Medulla oblongata (tissue), 1 donor: ENCODE data around the gene CLK4.
A peak's percentile ranks its signal among the peaks of the same experiment; 100 is the strongest.

Experiments
- DNase-seq: peaks from one replicate; pipeline ENCODE4 v3.0.0-alpha.2; 2015; ENCODE audit errors: extremely low spot score

Gene CLK4

DNA sequence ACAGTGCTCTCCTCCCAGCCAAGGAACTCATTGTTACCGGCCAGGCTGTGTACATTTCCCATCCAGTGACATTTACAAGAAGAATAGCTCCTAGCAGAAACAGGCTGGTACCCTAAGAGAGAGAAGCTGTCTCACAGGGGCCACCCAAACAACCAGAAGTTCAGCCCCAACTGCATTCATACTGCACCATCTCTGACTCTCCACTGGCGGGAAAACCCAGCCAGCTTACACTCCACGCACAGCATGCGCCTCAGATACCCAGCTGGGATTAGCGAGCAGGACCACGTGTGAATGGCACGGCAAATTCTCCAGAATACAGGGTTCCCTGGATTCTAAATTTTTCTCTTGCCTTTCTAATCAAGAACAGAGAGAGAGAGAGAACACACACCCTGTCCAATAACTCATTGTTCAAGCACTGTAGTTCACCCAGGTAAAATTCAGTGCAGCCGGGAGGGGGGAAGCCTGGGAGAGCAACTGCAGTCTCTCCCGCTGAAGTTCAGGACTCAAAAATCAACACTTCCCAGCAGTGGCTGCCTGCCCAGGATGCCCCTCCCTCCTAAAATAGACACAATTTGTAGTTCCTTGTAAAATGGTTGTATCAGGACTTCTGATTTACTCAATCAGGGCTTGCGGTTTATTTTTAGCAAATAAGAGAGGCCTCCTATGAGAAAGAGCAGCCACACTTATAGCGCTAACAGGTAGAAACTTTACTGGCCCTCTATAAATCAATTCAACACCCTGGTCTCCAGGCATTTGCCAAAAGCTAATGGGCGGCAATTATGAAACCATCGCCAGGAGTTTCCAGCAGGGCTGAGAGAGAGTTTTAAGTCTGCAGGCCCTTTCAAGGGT, 38.9 kb downstream of the CLK4 start:
- peak; percentile 6 for DNase-seq

DNA sequence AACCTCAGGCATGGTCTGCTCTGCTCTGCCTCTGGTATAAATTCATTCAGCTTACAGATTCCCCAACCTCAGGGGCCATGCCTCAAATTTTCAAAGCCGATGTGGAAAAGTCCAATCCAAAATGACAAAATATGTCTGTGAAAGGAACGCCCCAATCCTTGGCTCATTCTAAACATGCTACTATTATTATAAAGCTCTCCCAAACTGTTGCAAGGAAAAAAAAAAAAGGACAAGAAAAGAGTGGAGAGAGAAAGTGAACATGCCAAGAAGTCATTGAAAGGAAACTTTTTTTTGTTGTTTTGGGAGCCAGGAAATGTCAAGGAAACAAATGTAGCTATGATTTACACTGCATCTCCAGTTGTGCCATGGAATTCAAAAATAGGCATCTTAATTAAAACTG, 40.5 kb downstream of the CLK4 start:
- DNase-seq, result no peak

DNA sequence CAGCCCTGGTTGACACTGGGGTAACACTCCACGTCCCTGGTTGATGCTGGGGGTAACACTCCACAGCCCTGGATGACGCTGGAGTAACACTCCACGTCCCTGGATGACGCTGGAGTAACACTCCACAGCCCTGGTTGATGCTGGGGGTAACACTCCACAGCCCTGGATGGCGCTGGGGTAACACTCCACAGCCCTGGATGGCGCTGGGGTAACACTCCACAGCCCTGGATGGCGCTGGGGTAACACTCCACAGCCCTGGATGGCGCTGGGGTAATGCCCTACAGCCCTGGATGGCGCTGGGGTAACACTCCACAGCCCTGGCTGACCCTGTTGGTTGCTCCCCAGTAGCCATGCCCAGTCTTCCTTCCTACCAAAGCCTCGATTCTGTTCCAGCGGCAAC, 41.4 kb downstream of the CLK4 start:
- DNase-seq, result peak; percentile 72

DNA sequence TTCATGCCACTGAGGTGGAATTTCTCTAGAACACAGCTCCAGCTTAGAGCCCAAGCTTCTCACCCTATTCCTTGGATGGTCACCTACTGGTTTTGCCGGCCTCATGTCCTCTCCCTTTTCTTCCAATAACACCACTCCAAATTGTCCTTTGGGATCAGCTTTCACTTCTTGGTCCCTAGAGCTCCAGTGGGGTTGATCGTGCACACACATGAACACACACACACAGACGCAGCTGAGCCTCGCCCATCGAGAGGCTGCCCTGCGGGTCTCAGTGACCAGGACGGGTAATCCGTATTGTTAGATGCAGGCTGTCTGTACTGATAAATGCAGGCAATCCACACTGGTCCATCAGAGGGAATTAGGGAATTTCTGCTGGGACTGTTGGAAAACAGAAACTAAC, 43.6 kb downstream of the CLK4 start:
- DNase-seq, result no peak

DNA sequence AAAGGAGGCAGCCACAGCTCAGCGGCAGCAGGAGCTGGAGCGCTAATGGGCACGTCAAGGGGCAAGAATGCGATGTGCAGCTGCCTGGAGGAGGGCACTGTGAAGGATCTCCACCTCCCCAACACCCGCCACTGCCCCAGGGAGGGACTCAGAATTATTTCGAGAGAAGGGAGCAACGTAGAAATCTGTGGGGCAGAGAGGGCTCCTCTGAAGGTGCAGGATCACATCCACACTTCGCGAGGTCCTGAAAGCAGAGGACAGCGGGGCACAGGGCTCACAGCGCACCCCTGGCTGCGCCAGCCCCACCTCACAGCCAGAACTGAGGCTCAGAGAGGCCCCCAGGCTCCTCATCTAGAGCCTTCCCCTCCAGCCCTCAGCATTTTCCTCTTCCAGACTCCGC, 44.6 kb downstream of the CLK4 start:
- no peak for DNase-seq

DNA sequence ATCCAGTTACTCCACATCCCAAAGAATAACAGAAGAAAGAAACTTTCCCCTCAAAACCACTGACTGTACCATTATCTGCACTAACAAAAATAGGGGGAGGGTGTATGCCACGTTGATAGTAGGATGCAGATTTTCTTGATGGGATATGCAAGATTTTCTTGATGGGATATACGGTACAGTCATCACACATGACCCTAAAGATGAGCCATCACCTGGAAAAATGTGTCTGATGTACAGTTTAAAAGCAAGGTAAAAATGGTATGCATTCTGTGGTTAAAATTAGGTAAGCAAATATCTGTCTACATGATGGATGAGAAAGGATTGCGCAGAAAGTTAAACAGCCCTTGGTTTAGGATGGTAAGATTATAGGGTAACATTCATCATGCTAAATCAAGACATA, 45.2 kb downstream of the CLK4 start:
- no peak for DNase-seq

DNA sequence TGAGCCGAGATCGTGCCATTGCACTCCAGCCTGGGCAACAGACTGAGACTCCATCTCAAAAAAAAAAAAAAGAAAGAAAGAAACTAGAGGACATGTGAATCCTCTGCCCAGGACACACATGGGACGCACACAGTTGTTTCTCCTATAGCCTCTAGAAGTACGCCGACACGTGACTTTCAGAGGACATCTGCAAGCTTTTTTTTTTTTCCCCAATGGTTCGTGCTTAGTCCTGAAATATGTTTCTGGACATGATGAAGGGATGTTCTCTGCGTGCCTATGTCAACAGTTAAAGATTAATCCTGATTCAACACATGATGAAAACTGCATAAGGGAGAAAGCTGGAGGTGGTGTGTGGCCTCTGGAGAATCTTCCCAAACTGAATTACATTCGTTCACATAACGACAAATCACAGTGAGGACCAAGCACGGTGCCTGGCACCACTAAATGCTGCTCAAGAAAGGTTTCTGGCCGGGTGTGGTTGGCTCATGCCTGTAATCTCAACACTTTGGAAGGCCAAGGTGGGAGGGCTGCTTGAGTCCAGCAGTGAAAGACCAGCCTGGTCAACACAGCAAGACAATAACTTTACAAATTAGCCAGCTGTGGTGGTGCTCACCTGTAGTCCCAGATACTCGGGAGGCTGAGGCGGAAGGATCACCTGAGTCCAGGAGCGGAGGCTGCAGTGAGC, 46.4 kb downstream of the CLK4 start:
- DNase-seq, result no peak

DNA sequence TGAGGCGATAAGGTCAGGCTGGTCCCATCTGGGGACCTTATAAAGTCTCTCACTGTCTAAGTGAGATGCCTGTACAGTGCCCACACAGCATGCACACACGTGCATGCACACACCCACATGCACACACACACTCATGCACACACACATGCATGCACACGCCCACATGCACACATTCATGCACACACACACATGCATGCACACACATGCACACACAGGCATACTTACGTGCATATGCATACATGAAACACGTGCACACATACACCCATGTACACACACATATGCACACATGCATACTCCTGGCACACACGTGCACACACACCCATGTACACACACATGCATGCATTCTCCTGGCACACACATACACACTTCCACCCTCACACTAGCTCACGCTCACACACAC, 48.9 kb downstream of the CLK4 start:
- DNase-seq, result no peak

DNA sequence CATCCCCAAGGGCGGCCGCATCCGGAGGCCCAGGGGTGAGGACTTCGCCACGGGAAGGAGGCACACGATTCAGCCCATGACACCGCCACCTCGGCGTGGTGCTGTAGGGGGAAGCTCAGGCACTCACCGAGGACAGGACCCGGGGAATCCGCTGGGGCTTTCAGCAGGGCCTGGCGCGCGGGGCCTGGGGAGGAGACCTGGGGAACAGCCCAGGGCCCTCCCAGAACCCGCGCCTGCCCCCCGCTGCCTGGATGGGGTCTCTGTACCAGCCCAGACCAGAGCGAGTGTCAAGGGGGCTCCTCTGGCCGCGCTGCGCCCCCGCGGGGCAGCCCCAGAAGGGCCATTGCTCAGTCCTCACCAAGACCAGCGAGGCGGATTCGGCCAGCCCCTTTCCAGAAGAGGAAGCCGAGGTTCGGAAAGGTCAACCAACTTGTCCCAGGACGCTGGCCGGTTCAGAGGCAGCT, 49.4 kb downstream of the CLK4 start:
- DNase-seq, result no peak

DNA sequence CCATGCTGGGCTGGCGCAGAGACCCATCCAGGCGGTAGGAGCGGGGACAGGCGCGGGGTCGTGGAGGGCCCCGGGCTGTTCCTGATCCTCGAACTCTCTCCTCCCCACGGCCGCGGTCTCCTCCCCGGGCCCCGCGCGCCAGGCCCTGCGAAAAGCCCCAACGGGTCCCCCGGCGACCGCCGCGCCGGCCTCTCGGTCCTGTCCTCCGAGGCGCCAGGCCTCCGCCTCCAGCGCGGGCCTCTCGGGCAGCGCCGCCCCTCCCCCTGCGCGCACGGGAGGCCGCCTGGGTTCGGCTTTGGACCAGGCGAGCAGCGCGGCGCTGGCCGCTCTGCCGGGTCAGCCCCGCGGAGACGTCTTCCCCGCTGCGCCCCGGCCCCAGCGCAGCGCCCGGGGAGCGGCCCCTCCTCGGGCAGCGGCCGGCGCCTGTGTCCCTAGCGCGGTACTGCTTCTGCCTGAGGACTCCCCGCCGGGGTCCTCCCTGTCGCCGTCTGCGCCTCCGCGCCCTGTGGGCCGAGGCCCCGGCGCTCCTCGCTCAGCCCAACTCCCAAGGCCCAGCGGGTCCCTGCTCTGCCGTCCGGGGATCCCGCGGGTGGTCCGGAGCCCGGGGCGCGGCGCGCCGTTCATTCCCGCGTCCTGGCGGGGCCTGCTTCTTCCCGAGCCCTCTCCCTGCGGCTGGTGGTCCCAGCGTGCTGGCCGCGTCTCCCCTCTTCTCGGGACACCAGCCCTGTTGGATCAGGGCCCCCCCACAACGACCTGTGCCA, 50.1 kb downstream of the CLK4 start:
- DNase-seq, result no peak

DNA sequence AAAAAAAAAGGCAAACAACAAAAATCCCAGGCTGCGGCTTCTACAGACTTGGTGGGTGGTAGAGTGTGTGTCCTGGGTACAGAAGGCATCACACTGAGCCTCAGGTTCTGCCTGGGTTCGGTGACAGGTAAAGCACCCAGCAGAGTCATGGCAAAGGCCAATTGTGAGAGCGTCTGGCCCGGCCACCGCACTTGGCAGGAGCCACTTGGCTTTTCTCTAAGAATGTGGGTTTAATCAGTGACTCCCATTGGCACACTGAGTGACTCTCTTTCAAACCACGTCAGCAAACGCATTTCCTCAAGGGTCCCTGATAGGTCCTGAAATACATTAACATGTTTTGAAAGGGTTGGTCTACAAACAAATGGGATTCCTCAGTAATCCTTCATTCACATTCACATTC, 53.6 kb downstream of the CLK4 start:
- DNase-seq, result no peak

DNA sequence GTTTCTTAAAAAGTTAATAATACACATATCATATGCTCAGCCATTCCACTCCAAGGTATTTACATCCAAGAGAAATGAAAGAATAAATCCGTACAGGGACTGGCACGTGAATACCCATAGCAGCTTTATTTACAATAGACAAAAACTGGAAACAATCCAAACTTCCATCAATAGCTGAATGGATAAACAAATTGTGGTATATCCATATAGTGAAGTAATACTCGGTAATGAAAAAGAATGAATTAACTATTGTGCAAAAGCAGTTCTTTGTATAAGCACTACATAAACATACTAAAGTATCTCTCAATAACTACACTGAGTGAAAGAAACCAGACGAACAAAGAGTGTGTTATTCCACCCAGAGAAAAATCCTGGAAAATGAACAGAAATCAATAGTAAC, 54.2 kb downstream of the CLK4 start:
- DNase-seq, result no peak

DNA sequence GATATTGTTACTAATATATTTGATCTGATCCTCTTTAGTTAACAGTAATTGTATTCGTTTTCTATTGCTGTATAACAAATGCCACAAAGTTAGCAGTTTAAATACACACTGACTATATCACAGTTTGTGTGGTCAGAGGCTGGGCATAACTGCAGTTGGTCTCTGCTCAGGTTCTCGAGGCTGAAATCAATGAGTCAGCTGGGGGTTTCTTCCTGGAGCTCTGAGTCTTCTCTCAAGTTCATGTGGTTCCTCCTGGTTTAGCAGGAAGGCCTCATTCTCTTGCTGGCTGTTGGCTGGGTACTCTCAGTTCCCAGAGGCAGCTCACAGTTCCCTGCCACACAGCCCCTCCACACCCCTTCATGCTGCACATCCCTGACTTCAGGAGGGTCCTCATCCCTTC, 57.4 kb downstream of the CLK4 start:
- no peak for DNase-seq

DNA sequence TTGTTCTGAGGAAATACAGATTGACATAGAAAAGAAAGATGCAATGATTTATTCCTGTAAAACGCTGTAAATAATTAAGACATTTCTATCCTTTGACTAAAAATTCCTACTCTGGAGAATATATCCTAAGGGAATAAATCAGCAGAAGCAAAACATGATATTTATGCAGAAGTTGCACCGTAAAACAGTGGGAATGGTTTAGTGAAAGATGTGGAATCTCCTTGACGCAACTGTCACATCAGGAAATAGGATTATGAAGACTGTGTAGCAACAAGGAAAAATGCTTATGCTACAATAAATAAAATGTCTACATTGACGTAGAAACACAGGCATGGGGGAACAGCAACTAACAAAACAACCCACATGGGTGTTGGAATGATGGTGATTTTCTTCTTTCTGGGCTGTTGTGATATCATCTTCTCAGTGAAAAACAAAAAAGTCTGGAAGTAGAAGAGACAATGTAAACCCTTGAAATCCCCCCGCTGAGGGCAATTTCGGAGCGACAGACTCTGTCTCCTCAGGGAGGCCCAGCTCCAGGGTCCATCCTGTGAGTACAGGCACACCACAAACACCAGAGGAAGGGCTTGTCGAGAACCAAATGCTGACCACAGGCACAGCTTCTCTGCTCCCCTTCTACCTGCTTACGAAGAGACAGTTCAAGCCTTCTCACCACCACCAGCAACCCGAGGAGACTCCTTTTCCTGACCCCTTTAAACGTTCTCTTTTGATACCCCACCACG, 61.9 kb downstream of the CLK4 start:
- DNase-seq, result no peak

DNA sequence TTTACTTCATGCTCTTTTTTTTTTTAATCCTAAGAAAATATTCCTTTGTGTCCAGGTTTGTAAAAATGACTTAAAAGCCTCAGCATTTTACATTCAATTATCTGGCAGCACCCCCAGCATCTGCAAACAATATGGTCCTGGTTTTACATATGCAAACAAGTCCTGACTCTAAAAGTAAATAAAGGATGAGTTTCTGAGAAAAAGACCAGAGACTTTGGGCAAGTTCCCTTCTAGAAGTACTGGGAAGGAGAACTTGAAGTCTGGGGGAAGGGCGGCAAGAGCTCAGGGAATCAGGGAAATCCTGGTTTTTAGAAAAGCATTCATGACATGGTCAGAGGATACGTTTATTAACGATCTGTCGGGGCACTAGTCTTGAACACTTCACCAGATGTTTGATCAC, 62.5 kb downstream of the CLK4 start:
- no peak for DNase-seq

DNA sequence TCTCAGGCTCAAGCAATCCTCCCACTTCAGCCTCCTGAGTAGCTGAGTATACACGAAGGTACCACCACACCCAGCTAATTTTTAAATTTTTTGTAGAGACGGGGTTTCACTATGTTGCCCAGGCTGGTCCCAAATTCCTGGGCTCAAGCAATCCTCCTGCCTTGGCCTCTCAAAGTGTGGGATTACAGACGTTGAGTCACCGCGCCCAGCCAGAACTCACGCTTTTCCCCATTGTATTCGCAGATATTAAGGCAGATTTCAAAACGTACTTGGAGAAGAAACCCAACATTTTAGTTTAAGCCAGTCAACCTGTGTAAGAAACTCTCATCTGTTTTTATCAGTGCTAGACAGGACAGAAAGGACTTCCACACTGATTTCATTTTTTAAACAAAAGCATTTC, 63.2 kb downstream of the CLK4 start:
- DNase-seq, result no peak

DNA sequence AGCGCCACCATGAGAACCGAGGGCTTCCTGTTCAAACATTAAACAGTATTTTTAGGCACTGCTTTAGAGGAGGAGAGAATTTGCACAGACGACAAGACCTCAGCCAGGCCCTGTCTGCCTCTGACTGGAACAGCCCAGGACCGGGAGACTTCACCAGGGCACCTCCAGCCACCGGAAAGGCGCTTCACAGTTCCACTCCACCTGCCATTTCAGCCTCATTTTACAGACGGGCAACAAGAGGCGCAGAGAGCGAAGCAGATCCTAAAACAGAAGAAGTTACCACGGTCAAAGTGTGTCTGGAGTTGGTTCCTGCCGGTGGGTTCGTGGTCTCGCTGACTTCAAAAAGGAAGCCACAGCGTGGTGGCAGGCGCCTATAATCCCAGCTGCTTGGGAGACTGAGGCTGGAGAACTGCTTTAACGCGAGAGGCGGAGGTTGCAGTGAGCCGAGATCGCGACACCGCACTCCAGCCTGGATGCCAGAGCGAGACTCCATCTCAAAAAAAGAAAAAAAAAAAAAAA, 65.0 kb downstream of the CLK4 start:
- DNase-seq, result no peak

DNA sequence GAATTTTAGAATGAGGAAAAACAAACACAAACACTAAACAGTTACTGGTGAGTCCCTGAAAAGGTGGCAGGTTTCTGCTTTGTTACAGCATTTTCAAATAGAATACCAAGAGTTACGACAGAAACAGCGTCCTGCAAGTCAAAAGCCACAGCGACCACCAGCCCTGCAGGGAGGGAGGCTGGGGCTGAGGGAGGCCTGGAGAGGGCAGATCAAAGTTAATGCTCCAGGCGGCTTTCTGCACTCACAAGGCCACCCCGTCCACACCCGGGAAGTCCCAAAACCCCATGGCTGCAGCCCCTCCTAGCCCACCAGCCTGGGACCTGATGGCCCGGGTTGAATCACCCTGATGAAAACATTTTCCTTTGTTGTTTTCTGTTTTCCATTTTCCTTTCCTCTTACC, 65.9 kb downstream of the CLK4 start:
- DNase-seq, result no peak

DNA sequence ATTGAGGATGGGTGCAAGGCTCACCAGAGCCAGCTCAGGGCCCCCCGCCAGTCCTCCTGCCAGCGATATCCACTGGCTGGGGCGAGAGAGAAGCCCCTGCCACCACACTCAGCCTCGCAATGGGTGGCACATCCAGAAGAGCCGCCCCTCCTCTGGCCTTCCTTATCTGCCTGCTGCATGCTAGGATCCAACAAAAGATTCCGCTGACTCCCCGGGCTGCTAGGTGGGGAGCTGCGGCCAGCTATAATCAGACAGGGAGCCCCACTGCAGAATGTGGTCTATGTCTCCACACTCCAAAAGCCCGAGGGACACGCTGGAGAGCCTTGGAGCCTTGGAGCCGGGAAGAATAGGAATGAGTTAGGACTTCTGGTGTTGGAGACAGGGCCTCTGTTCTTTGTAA, 69.4 kb downstream of the CLK4 start:
- no peak for DNase-seq

DNA sequence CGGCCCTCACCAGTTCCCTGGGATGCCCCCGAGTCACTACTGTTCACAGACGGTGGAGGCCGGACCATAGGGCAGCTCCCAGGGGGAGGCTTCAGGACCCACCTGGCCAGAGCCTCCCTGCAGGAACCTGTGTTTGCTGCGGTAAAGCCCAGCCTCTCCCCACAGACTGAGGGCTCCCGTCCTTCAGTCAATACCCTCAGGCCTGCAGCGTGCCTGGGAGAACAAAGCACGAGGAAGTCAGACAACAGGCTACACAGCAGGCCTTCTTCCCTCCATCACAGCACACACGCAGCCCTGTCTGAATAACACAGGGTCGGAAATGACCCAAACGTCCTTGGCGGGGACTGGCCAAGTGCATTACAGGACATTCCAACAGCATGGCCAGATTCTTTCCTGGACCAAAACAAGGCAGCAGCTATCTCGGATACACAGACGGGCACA, 71.1 kb downstream of the CLK4 start:
- no peak for DNase-seq

DNA sequence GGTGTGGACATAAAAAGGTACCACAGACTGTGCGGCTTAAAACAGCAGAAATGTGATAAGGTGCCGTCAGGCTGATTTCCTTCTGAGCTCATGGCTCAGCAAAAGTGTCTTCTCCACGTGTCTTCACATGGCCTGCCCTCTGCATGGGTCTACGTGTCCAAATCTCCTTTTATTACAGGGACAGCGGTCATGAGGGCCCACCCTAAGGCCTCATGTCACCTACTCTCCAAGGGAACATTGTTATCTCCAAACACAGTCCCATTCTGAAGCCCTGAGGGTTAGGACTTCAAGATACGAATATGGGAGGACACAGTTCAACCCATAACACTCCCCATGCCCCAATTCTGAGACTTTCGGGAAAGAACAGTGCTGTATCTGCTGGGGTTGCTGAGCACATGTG, 71.8 kb downstream of the CLK4 start:
- DNase-seq, result no peak

DNA sequence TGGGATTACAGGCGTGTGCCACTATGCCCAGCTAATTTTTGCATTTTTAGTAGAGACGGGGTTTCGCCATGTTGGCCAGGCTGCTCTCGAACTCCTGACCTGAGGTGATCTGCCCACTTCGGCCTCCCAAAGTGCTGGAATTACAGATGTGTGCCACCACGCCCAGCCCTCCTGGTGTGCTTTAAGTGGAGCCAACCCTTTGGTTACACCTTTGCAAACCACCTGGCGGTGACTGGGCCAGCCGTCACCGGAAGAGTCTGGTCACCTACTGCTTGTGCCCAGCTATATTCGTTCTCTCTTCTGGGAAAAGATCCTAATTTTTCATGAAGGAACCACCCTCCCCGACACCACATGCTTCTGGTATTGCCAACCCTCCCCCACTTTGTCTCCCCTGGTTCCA, 72.5 kb downstream of the CLK4 start:
- no peak for DNase-seq
